ENCODE data around the gene AOC2.
"Not testable (repeated sequence)": the region's sequence is repeated elsewhere in the genome, so short reads cannot be mapped to it uniquely, and the experiment has no call there.

AOC2 gene

GRCh38 chr17:42883802-42884558, 39.6 kb downstream of the AOC2 start:
- DNase-seq: no peak

- not testable (repeated sequence) for DNase-seq
Measured at GRCh38 chr17:42885806-42886205, 41.4 kb downstream of the AOC2 start.

- DNase-seq: no peak
Measured at GRCh38 chr17:42886283-42887176, 42.1 kb downstream of the AOC2 start.

GRCh38 chr17:42889809-42890208, 45.4 kb downstream of the AOC2 start:
- no peak for DNase-seq

- DNase-seq: no peak
Measured at GRCh38 chr17:42891539-42892152, 47.3 kb downstream of the AOC2 start.

- no peak for DNase-seq
Measured at GRCh38 chr17:42893359-42893758, 49.0 kb downstream of the AOC2 start.

- DNase-seq: no peak
Measured at GRCh38 chr17:42894283-42895184, 50.2 kb downstream of the AOC2 start.

- DNase-seq: no peak
Measured at GRCh38 chr17:42895185-42895555, 50.8 kb downstream of the AOC2 start.

GRCh38 chr17:42898147-42898811, 53.9 kb downstream of the AOC2 start:
- no peak for DNase-seq

- not testable (repeated sequence) for DNase-seq
Measured at GRCh38 chr17:42899981-42900380, 55.6 kb downstream of the AOC2 start.

Data from NCI-H82 (cell line).